PFSK-1 (cell line): ENCODE measurements around the gene TARS2.

ENCODE experiments used
- POLR2AphosphoS5 ChIP-seq: IDR thresholded peaks from 2 replicates; pipeline ENCODE4 v1.6.1; 2012; ENCODE audit warnings: low read depth, mild to moderate bottlenecking, control low read depth, low read length, moderate library complexity
- TAF1 ChIP-seq: IDR thresholded peaks from 2 replicates; pipeline ENCODE4 v1.6.1; 2012; ENCODE audit warnings: low read length, control low read depth, borderline replicate concordance; ENCODE audit not compliant: insufficient read depth

DNA sequence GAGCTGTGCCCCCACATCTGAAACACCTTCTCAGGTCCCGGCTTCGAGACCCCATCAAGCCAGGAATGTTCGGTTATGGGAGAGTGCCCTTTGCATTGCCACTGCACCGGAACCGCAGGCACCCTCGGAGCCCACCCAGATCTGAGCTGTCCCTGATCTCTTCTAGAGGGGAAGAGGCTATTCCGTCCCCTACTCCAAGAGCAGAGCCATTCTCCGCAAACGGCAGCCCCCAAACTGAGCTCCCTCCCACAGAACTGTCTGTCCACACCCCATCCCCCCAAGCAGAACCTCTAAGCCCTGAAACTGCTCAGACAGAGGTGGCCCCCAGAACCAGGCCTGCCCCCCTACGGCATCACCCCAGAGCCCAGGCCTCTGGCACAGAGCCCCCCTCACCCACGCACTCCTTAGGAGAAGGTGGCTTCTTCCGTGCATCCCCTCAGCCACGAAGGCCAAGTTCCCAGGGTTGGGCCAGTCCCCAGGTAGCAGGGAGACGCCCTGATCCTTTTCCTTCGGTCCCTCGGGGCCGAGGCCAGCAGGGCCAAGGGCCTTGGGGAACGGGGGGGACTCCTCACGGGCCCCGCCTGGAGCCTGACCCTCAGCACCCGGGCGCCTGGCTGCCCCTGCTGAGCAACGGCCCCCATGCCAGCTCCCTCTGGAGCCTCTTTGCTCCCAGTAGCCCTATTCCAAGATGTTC lies 66.3 kb downstream of the TARS2 start:
- TF ChIP-seq POLR2AphosphoS5, result no peak
- TF ChIP-seq TAF1, result no peak
